MM.1S (cell line): Measurements from ENCODE around the gene LFNG.

Source experiments
- CTCF ChIP-seq: fragments of 300-600 bp; sonication (generic); IDR thresholded peaks from 2 replicates; pipeline ENCODE4 v1.5.1; 2016; ENCODE audit warnings: antibody characterized with exemption, low read length, mixed read lengths
- EZH2 ChIP-seq: fragments of 300-600 bp; sonication (generic); optimal IDR thresholded peaks from 2 replicates; pipeline ENCODE3; 2017; ENCODE audit warnings: low read depth, mild to moderate bottlenecking, antibody characterized with exemption, low read length, mixed read lengths
- EZH2phosphoT487 ChIP-seq: fragments of 300-600 bp; sonication (generic); IDR thresholded peaks from 2 replicates; pipeline ENCODE4 v1.6.1; 2018; ENCODE audit warnings: antibody characterized with exemption, low read length

- no peak for TF ChIP-seq CTCF
- TF ChIP-seq EZH2: no peak
- TF ChIP-seq EZH2phosphoT487: no peak
Observed at GRCh38 chr7:2507208-2507916, 12.2 kb upstream of the LFNG start.
